Activated B cell treated with CpG ODN at 0.5 μM for 24 hours (primary cell): Measurements from ENCODE around the gene DPRX. TPM values are rescaled to one million over a fixed set of nuclear protein-coding genes. Genes with fewer than 3 reads are reported as not detected.

Experiments
- ATAC-seq: fragments of 200-7000 bp; cut with Tn5 transposase; one replicate; pipeline ENCODE4 v1.10.0; 2021; ENCODE audit warnings: low read depth, mild to moderate bottlenecking, moderate library complexity
- CTCF ChIA-PET: fragments of 350-600 bp; sonication (Branson Sonifier 250); formaldehyde crosslinking; loops from one replicate; lab custom pipeline; 2021; ENCODE audit warnings: antibody characterized with exemption; lab: Charles Lee
- POLR2A ChIA-PET: fragments of 350-600 bp; sonication (Branson Sonifier 250); formaldehyde crosslinking; loops from one replicate; lab custom pipeline; 2021; ENCODE audit warnings: antibody characterized with exemption; lab: Charles Lee
- DNase-seq: peaks from one replicate; pipeline ENCODE4 v3.0.0; 2022
- H3K27ac Mint-ChIP-seq: one replicate; pipeline ENCODE4 v1.8.0; 2020; ENCODE audit warnings: mixed read lengths
- H3K27me3 Mint-ChIP-seq: one replicate; pipeline ENCODE4 v1.8.0; 2021; ENCODE audit warnings: mixed read lengths
- H3K36me3 Mint-ChIP-seq: one replicate; pipeline ENCODE4 v1.8.0; 2021; ENCODE audit warnings: low read depth, mixed read lengths
- H3K4me1 Mint-ChIP-seq: one replicate; pipeline ENCODE4 v1.8.0; 2021; ENCODE audit warnings: mixed read lengths
- H3K4me3 Mint-ChIP-seq: one replicate; pipeline ENCODE4 v1.8.0; 2020; ENCODE audit warnings: mild to moderate bottlenecking, mixed read lengths
- H3K9me3 Mint-ChIP-seq: one replicate; pipeline ENCODE4 v1.8.0; 2020; ENCODE audit warnings: mixed read lengths
- intact Hi-C: fragments of 100-400 bp; cut with micrococcal nuclease; formaldehyde crosslinking; loops from one replicate; pipeline ENCODE4 v1.15.1; 2024
- total RNA-seq: library from RNA; stranded (reverse); gene quantifications from 2 replicates; pipeline ENCODE4 v1.2.3, GENCODE V29; 2022
- TF ChIP-seq, protein P1 (sequence below): fragments of 200-600 bp; IDR thresholded peaks from one replicate; pipeline ENCODE4 v1.8.0; 2022; ENCODE audit warnings: antibody characterized with exemption, mild to moderate bottlenecking

The DPRX gene
- total RNA-seq, 1 donor from 2014 or later = not detected

DNA sequence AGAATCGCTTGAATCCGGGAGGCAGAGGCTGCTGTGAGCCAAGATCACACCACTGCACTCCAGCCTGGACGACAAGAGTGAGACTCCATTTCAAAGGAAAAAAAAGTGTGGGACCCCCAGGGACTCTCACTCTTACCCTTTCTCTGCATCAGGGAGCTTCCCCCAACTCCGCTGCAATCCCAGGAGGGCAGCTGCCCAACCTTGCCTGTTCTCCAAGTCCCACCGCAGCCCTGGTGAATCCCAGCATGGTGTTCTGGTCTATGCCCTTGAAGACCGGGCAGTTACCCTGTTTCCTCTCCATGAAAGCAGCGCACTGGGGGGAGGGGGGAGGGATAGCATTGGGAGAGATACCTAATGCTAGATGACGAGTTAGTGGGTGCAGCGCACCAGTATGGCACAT lies 35.7 kb upstream of the DPRX start:
- Mint-ChIP-seq H3K4me1 (no peaks in the 10 kb centered on the region), H3K4me3 (no peak overlapping the region), H3K9me3 (peaks cover 3% of the 10 kb centered on the region), H3K27me3 (no peaks in the 10 kb centered on the region), H3K36me3 (no peaks in the 10 kb centered on the region), H3K27ac (no peak overlapping the region)
- ChIA-PET CTCF (no interaction called here), POLR2A (no interaction called here)
- intact Hi-C loops = no loop called here
- ATAC-seq = no peak
- DNase-seq = no peak
- TF ChIP-seq, protein P1, sequence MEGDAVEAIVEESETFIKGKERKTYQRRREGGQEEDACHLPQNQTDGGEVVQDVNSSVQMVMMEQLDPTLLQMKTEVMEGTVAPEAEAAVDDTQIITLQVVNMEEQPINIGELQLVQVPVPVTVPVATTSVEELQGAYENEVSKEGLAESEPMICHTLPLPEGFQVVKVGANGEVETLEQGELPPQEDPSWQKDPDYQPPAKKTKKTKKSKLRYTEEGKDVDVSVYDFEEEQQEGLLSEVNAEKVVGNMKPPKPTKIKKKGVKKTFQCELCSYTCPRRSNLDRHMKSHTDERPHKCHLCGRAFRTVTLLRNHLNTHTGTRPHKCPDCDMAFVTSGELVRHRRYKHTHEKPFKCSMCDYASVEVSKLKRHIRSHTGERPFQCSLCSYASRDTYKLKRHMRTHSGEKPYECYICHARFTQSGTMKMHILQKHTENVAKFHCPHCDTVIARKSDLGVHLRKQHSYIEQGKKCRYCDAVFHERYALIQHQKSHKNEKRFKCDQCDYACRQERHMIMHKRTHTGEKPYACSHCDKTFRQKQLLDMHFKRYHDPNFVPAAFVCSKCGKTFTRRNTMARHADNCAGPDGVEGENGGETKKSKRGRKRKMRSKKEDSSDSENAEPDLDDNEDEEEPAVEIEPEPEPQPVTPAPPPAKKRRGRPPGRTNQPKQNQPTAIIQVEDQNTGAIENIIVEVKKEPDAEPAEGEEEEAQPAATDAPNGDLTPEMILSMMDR = no peak

DNA sequence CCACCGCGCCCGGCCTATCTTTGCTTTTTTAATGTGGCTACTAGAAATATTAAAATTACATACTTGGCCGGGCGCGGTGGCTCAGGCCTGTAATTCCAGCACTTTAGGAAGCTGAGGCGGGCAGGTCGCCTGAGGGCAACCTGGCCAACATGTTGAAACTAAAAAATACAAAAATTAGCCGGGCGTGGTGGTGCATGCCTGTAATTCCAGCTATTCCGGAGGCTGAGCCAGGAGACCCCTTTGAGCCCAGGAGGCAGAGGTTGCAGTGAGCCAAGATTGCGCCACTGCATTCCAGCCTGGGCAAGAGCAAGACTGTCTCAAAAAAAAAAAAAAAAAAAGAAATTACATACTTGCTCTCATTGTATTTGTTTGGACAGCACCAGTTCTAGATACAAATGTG lies 34.8 kb upstream of the DPRX start:
- ATAC-seq = no peak
- Mint-ChIP-seq H3K4me1 (no peaks in the 10 kb centered on the region), H3K27ac (no peak overlapping the region), H3K9me3 (no peaks in the 10 kb centered on the region), H3K27me3 (no peaks in the 10 kb centered on the region), H3K36me3 (no peaks in the 10 kb centered on the region), H3K4me3 (no peak overlapping the region)
- intact Hi-C loops = no loop called here
- ChIA-PET CTCF (no interaction called here), POLR2A (no interaction called here)
- TF ChIP-seq, protein P1 = no peak
- DNase-seq = no peak

DNA sequence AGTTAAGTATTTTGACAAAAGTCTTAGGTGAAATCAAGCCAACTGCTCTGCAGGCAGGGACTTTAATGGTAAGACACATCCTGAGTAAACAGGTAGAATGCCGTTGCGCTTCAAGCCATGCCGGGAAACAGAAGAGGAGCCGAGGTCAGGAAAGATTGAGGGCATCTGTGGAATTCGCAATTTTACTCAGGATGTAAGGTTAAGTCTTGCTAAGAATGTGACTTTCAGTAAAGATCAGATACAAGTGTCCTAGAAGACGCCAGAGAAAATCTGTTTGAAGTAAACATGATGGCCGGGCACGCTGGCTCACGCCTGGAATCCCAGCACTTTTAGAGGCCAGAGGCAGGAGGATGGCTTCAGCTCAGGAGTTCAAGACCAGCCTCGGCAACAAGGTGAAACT lies 33.4 kb upstream of the DPRX start:
- Mint-ChIP-seq H3K9me3 (no peaks in the 10 kb centered on the region), H3K36me3 (no peaks in the 10 kb centered on the region), H3K4me3 (no peak overlapping the region), H3K27me3 (no peaks in the 10 kb centered on the region), H3K27ac (no peak overlapping the region), H3K4me1 (no peaks in the 10 kb centered on the region)
- CTCF ChIA-PET = no interaction called here
- intact Hi-C loops = no loop called here
- POLR2A ChIA-PET = no interaction called here
- ATAC-seq (no peak), DNase-seq (no peak)
- TF ChIP-seq, protein P1 = no peak

DNA sequence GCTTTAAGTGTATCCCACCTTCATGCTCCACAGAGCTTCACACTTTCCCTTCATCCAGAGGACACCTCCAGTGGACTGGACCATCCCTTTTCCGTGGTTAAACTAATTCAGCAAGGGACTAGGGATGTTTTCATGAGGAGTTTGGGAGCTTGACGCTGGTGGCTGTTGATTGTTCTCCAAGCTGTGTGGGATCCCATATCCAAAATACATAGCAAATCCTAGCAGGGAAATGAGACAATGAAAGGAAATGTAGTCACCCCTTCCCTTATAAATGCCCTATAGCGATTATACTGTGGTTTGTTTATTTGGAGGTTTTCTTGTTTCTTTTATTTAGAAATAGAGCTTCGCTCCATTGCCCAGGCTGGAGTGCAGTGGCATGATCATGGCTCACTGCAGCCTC lies 31.6 kb upstream of the DPRX start:
- no peak for ATAC-seq
- intact Hi-C loops = no loop called here
- DNase-seq = no peak
- CTCF ChIA-PET = no interaction called here
- no peaks in the 10 kb centered on the region for H3K9me3 Mint-ChIP-seq
- no peak overlapping the region for H3K27ac Mint-ChIP-seq
- POLR2A ChIA-PET = no interaction called here
- no peaks in the 10 kb centered on the region for H3K27me3 Mint-ChIP-seq
- H3K36me3 Mint-ChIP-seq = no peaks in the 10 kb centered on the region
- TF ChIP-seq, protein P1 = no peak
- H3K4me1 Mint-ChIP-seq = no peaks in the 10 kb centered on the region
- no peak overlapping the region for H3K4me3 Mint-ChIP-seq

DNA sequence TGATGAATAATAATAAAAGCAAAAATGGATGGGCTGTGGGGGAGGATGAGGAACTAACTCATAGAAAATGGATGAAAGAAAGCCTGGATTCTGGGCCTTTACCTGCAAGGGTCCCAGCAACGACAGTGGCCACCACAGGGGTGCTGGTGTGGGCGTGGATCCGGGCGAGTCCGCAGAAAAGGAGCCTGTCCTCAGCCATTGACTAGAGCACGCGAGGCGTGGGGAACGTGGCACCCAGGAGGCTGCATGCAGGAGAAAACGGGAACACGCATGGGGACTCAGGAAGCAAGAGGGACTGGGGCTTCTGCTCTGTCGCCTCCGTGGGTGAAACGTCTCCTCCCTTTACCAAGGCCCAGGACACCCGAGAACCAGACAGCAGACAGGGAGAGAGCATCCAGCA lies 25.8 kb upstream of the DPRX start:
- H3K4me3 Mint-ChIP-seq = no peak overlapping the region
- DNase-seq (no peak), ATAC-seq (no peak)
- H3K9me3 Mint-ChIP-seq = no peaks in the 10 kb centered on the region
- CTCF ChIA-PET = no interaction called here
- H3K27ac Mint-ChIP-seq = no peak overlapping the region
- no peaks in the 10 kb centered on the region for H3K4me1 Mint-ChIP-seq
- no peaks in the 10 kb centered on the region for H3K27me3 Mint-ChIP-seq
- no peaks in the 10 kb centered on the region for H3K36me3 Mint-ChIP-seq
- intact Hi-C loops = no loop called here
- TF ChIP-seq, protein P1 = no peak
- POLR2A ChIA-PET = no interaction called here
